GM19438 (cell line): ENCODE measurements around the gene SAC3D1.

Source experiments
- ATAC-seq: cut with Tn5 transposase; IDR thresholded peaks from one replicate; pipeline ENCODE4 v1.9.1; 2021; ENCODE audit warnings: low read depth; ENCODE audit not compliant: unreplicated experiment

Gene SAC3D1

GRCh38 chr11:65084598-65085375 is 43.8 kb downstream of the SAC3D1 start:
- no peak for ATAC-seq

- no peak for ATAC-seq
These were observed 44.4 kb downstream of the SAC3D1 start for GRCh38 chr11:65085446-65085845.

- no peak for ATAC-seq
These were observed 45.8 kb downstream of the SAC3D1 start for GRCh38 chr11:65086809-65087208.

GRCh38 chr11:65087216-65087615 is 46.2 kb downstream of the SAC3D1 start:
- ATAC-seq, result no peak

GRCh38 chr11:65087827-65088226 is 46.8 kb downstream of the SAC3D1 start:
- ATAC-seq, result no peak

GRCh38 chr11:65089621-65090020 is 48.6 kb downstream of the SAC3D1 start:
- no peak for ATAC-seq

- no peak for ATAC-seq
These were observed 49.6 kb downstream of the SAC3D1 start for GRCh38 chr11:65090628-65091027.
